ENCODE results near the gene NCAM2. TPM values are rescaled to one million over a fixed set of nuclear protein-coding genes. Genes with fewer than 3 reads are reported as not detected.

The NCAM2 gene
- total RNA-seq (0.27 and 1.4 TPM in 2 replicates), polyA plus RNA-seq (0.08 and 0.11 TPM in 2 replicates), polyA minus RNA-seq (0.53 and 3.3 TPM in 2 replicates), Bru-seq, nascent RNA (percentile 25 among the genes with signal in this experiment), BruChase-seq, experiment 1, labeled RNA remaining after a 6-hour chase (percentile 18 among the genes with signal in this experiment), BruChase-seq, experiment 2, labeled RNA remaining after a 2-hour chase (percentile 28 among the genes with signal in this experiment)
- 0.15 and 0.18 TPM in 2 replicates for polyA plus RNA-seq (2011; cell fraction: cytosol; rRNA removed)
- 0.12 and 0.32 TPM in 2 replicates for polyA plus RNA-seq (2011; cell fraction: nucleus; rRNA removed)
- polyA plus RNA-seq (2012), result 0.98 and 1.5 TPM in 2 replicates
- 0.61 TPM for polyA minus RNA-seq (2011; cell fraction: cytosol; rRNA and poly(A)+ RNA removed)
- 0.34 and 0.63 TPM in 2 replicates for polyA minus RNA-seq (2011; cell fraction: nucleus; rRNA and poly(A)+ RNA removed)
- long read RNA-seq, partial matches to known transcripts, result 1 of 1 reads
- long read RNA-seq, other reads (novel, unspliced or antisense), result 0 of 1 reads

GRCh38 chr21:20997636-20998455, at the start of gene NCAM2:
NCAM2 (plus strand) TSS chr21:20998409.
- CTCF ChIA-PET, result interaction anchor here (1.1 to 1.2 kb wide), 2 partner anchors 16 to 1795 kb away, joined by 3 to 4 read pairs; no protein-coding TSS in a partner anchor
- dilution Hi-C loops (cut with MboI; ENCODE audit: extremely low pct_ligation_motif_present, low sequenced_read_pairs), result no loop called here

GRCh38 chr21:20949884-20950283, 48.3 kb upstream of the NCAM2 start:
- FAIRE-seq (no peak), DNase-seq (ENCODE audit: low read depth, low spot score) (no peak)
- H3K4me1 ChIP-seq (ENCODE audit: control insufficient read depth, extremely low read depth, insufficient read depth, low read length), result no peaks in the 10 kb centered on the region
- H2AFZ ChIP-seq (ENCODE audit: low read depth, low read length), result no peak overlapping the region
- no peaks in the 10 kb centered on the region for H3K9me1 ChIP-seq (replicated peaks; ENCODE audit: control insufficient read depth, extremely low read depth, insufficient read depth, low read length)
- H3K27me3 ChIP-seq (ENCODE audit: control insufficient read depth in 2 of 2, insufficient read depth in 2 of 2, low read length in 2 of 2), result no peaks in the 10 kb centered on the region
- H3K9ac ChIP-seq (replicated peaks; ENCODE audit: extremely low read depth, insufficient read depth, low read length), result no peak overlapping the region
- CTCF ChIA-PET, result no interaction called here
- dilution Hi-C loops (cut with MboI; ENCODE audit: extremely low pct_ligation_motif_present, low sequenced_read_pairs) (no loop called here), intact Hi-C loops (cut with micrococcal nuclease) (no loop called here)
- no peak overlapping the region for H3K27ac ChIP-seq (ENCODE audit: insufficient read depth, low read depth, low read length)
- no peaks in the 10 kb centered on the region for H3K9me3 ChIP-seq (replicated peaks; ENCODE audit: control insufficient read depth, insufficient read depth, low read length)
- no peak for TF ChIP-seq EZH2 (IDR thresholded peaks at IDR 0.05; ENCODE audit: borderline replicate concordance, low read depth, low read length, severe bottlenecking)
- TF ChIP-seq POLR2AphosphoS5 (IDR thresholded peaks at IDR 0.05; ENCODE audit: insufficient read depth, low read depth, low read length), result no peak
- TF ChIP-seq CTCF (IDR thresholded peaks at IDR 0.05; ENCODE audit: extremely low read depth in 1 of 2, insufficient read depth in 1 of 2, low read depth in 1 of 2, low read length in 2 of 2), result no peak
- POLR2A ChIA-PET, result no interaction called here
- H3K4me2 ChIP-seq (ENCODE audit: insufficient read depth, low read length), result no peak overlapping the region
- no peaks in the 10 kb centered on the region for H3K36me3 ChIP-seq (ENCODE audit: control insufficient read depth in 2 of 2, extremely low read depth in 1 of 2, insufficient read depth in 2 of 2, low read length in 2 of 2)
- BruUV-seq (replicated peaks), result no TSS peak
- H4K20me1 ChIP-seq (replicated peaks; ENCODE audit: control insufficient read depth, extremely low read depth, insufficient read depth, low read length), result no peaks in the 10 kb centered on the region
- H3K79me2 ChIP-seq (ENCODE audit: control insufficient read depth, insufficient read depth, low read length), result no peaks in the 10 kb centered on the region
- no peak overlapping the region for H3K4me3 ChIP-seq (replicated peaks in 1 of 3; ENCODE audit: insufficient read depth in 1 of 3, low read depth in 1 of 3, low read length in 3 of 3)

More at GRCh38 chr21:20997636-20998455, at the start of gene NCAM2:
- Histone ChIP-seq H3K4me3 (replicated peaks in 1 of 3; ENCODE audit: insufficient read depth in 1 of 3, low read depth in 1 of 3, low read length in 3 of 3) (peak within 1 kb of the TSS; percentile 36 to 68 (median 49)), H3K9me3 (replicated peaks; ENCODE audit: control insufficient read depth, insufficient read depth, low read length) (no peaks in the 10 kb centered on the region), H3K36me3 (ENCODE audit: control insufficient read depth in 2 of 2, extremely low read depth in 1 of 2, insufficient read depth in 2 of 2, low read length in 2 of 2) (no peaks in the 10 kb centered on the region), H2AFZ (ENCODE audit: low read depth, low read length) (peak within 1 kb of the TSS; percentile 98), H3K27ac (ENCODE audit: insufficient read depth, low read depth, low read length) (no peak within 1 kb of the TSS), H4K20me1 (replicated peaks; ENCODE audit: control insufficient read depth, extremely low read depth, insufficient read depth, low read length) (no peaks in the 10 kb centered on the region), H3K4me2 (ENCODE audit: insufficient read depth, low read length) (peak within 1 kb of the TSS; percentile 95), H3K79me2 (ENCODE audit: control insufficient read depth, insufficient read depth, low read length) (no peaks in the 10 kb centered on the region), H3K9me1 (replicated peaks; ENCODE audit: control insufficient read depth, extremely low read depth, insufficient read depth, low read length) (no peaks in the 10 kb centered on the region), H3K9ac (replicated peaks; ENCODE audit: extremely low read depth, insufficient read depth, low read length) (peak within 1 kb of the TSS; percentile 19), H3K4me1 (ENCODE audit: control insufficient read depth, extremely low read depth, insufficient read depth, low read length) (peaks cover 9% of the 10 kb centered on the region), H3K27me3 (ENCODE audit: control insufficient read depth in 2 of 2, insufficient read depth in 2 of 2, low read length in 2 of 2) (peaks cover 6 to 10% of the 10 kb centered on the region in 2 experiments)
- no peak for FAIRE-seq
- TF ChIP-seq EZH2 (IDR thresholded peaks at IDR 0.05; ENCODE audit: borderline replicate concordance, low read depth, low read length, severe bottlenecking), result peak; percentile 44
- TF ChIP-seq MYC (IDR thresholded peaks at IDR 0.05; ENCODE audit: low read depth, low read length), result no peak
- peak; percentile 13 for TF ChIP-seq FOS (IDR thresholded peaks at IDR 0.05; ENCODE audit: borderline replicate concordance, insufficient read depth, low read length)
- intact Hi-C loops (cut with micrococcal nuclease), result loop anchor here (2.0 kb wide), 2 partner anchors 689 to 1713 kb away; no protein-coding TSS in a partner anchor
- POLR2A ChIA-PET, result no interaction called here
- DNase-seq (ENCODE audit: low read depth, low spot score), result peak; percentile 4
- no TSS peak for BruUV-seq (replicated peaks)
